IPS DF 4.7 (cell line): ENCODE data around the gene ICAM1.

Experiments
- DNase-seq: peaks from one replicate; pipeline ENCODE4 v3.0.0-alpha.2; 2013; ENCODE audit warnings: low spot score; ENCODE audit errors: extremely low read depth

ICAM1 gene

GRCh38 chr19:10292789-10293636 is 22.1 kb downstream of the ICAM1 start:
- DNase-seq, result no peak

DNA sequence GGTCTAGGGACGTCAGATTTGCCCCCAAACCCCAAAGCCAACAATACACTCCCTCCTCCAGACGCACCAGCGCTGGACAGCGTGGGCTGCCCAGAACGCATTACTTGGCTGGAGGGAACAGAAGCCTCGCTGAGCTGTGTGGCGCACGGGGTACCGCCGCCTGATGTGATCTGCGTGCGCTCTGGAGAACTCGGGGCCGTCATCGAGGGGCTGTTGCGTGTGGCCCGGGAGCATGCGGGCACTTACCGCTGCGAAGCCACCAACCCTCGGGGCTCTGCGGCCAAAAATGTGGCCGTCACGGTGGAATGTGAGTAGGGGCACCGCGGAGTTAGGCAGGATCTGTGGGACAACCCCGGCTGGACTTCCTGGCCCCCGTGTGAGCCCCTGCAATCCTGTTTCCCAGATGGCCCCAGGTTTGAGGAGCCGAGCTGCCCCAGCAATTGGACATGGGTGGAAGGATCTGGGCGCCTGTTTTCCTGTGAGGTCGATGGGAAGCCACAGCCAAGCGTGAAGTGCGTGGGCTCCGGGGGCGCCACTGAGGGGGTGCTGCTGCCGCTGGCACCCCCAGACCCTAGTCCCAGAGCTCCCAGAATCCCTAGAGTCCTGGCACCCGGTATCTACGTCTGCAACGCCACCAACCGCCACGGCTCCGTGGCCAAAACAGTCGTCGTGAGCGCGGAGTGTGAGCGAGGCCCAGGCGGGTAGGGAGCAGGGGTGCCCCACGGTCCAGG is 22.9 kb downstream of the ICAM1 start:
- DNase-seq, result no peak

- DNase-seq, result no peak
Measured at GRCh38 chr19:10294368-10294697, 23.4 kb downstream of the ICAM1 start.

- no peak for DNase-seq
Measured at GRCh38 chr19:10295305-10295846, 24.5 kb downstream of the ICAM1 start.

GRCh38 chr19:10295847-10296591 is 25.1 kb downstream of the ICAM1 start:
- DNase-seq, result no peak

DNA sequence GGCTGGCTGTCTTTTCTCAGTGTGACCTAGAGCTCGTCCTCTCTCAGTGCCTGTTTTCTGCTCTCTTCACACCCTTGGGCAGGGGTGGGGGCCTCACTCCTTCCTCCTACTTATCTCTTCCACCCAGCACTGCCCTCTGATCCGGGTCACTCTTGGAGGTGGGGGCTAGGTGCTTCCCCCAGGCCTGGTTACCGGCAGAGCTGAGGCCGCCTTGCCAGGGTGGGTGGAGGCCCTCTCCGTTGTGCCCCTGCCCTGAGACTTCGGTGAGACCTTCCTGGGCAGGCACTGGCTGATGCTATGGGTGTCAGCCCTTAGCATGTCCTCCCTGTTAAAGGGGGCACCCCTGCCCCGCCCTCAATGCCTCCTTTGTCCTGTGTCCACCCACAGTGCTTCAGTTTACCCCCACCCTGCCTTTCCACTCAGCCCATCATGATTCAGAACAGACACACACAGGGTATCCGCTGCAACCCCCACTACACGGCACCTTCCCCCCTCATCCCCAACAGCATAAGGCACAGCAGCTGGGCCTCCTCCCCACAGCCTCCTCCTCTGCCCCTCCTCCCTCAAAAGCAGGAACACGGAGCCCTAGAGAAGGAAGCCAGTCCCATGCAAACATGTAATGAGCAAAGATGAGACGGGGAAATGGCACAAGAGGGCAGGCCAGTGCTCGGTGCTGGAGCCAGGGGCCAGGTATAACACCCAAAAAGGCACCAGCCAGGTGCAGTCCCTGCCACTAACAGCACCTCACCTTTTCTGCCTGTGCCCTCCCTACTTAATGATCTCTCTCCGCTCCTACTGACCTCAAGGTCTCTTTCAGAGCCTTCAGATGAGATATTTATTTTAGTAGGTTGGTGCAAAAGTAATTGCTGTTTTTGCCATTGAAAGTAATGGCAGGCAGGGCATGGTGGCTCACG is 28.9 kb downstream of the ICAM1 start:
- DNase-seq, result no peak

- no peak for DNase-seq
Measured at GRCh38 chr19:10305139-10305806, 34.4 kb downstream of the ICAM1 start.

DNA sequence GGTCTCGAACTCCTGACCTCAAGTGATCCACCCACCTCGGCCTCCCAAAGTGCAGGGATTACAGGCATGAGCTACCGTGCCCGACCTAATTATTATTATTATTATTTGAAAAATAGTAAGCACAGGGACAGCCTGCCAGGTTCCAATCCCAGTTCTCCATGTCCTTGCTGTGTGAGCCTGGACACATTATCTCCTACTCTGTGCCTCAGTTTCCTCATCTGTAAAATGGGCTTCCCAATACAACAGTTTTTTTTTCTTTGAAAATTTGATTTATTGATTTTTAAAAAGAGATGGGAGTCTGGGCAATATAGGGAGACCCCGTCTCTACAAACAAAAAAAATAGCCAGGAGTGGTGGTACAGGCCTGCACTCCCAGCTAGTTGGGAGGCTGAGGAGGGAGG is 35.4 kb downstream of the ICAM1 start:
- no peak for DNase-seq

DNA sequence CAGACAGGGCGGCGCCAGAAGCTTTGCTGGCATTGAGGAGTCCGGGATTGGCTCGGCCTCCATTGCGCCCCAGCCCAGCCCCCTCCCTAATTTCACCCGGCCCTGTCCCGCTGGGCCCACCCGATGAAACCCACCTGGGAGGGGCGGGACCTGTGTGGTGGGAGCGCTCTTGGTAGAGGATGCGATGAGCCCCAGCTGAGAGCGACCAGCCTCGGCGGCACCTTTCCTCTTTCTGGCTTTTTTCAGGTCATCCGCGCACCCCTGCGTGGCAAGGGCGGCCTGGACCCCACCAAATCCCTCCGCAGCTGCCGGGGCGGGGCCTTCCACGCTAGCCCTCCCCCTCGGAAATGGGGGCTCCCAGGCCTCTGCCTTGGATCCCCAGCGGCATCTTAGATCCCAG is 38.5 kb downstream of the ICAM1 start, which contains the start of gene ZGLP1:
Gene ZGLP1 (minus strand): TSS at position 393 of the 400 bp plus-strand sequence.
- no peak for DNase-seq

- DNase-seq, result no peak
Measured at GRCh38 chr19:10315335-10316214, 44.7 kb downstream of the ICAM1 start, which contains the start of gene FDX2. Gene FDX2, minus strand, starts transcription at chr19:10316015. Its CDS starts 19 bp downstream, at chr19:10315996.

DNA sequence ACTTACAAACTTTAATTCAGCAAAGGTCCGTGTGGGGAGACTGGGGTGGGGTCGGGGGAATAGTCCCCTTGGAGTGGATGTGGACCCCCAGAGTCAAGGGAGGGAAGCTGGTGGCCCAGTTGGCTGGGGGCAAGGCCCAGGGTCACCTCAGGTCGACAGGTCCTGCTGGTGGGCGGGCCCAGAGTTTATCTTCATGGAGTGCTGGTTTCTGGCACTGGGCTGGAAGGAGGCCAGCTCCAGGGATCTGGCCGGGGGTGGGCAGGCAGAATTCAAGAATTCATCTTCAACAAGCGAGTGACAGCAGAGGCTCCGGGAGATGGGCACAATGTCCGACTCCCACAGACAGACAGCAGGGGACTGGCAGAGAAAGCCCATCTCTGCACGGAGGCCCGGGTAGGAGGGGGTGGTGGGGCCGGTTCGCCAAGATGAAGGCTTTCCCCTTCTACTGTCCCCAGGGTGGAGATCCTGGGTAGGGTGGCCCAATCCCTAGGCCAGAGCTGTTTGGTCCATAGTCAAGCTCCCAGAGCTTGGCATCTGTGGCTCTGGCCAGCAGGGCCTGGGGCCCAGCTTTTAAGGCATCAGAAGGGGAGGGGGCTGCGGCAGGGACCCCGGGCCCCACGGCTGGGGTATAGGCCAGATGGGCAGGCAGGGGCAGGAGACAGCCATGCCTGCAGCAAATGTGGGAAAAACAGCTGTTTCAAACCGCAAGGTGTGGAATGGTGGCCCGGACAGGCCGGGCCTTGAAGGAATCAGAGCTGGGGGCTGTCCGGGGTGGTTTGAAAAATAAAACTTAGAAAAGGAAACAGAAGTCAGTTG is 45.5 kb downstream of the ICAM1 start:
- no peak for DNase-seq

DNA sequence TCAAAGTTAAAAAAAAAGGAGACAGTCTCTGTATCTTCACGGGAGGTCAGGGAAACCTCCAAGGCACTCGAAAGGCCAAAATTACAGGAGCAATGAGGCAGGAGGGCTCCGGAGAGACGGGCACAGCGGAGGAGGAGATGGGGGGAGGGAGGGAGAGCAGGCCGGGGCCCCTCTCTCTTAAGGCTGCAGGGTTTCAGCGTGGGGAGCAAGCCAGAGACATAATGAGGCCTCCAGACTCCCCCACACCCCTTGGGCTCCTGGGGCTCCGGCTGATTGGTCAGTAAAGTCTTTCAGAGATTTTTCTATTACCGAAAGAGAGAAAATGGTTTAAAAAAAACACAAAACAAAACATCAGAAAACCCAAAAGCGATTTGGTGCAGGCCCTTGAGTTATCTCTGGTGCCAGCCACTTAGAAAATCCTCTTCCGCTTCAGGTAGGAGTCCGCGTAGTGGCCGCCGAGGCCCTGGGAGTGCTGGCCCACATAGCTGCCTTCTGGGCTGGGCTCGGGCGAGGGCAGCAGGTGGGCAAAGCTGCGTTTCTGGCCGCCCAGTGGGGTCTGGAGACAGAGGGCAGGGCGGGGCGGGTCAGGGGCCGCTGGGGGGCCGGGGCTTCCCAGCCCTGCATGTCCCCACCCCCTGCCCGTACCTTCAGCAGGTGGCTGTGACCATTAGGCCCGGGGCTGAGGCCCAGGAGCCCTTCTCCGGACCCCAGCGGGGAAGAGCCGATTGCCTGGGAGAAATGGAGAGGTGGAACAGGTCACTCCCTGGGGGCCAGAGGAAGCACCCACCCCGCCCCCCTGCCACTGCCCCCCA is 46.3 kb downstream of the ICAM1 start:
- DNase-seq, result no peak

DNA sequence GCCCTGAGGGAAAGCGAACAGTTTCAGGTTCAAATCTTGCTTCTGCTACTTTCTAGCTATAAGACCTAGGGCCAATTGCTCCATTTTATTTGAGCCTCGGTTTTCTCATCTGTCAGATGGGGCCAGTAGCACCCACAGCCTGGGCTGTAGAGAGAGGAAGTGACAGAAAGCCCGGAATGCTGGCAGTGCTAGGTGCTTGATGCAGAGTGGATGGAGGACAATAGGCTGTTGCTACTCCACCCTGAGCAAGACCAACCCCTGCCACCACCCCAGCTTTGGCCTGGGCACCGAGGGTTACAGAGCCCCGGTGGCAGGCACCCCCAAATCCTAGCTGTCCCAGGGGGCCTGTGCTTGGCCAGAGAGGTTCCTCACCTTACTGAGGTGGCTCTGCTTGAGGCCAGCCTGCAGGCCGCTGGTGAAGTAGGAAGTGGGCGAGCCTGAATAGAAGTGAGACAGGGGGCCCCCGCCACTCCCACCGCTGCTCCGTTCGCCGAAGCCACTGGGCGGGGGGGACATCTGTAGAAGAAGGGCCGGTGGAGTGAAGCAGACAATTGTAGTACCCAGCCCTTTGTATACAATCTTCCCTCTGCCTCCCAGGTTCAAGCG is 47.0 kb downstream of the ICAM1 start:
- DNase-seq, result no peak

GRCh38 chr19:10318807-10319682 is 48.1 kb downstream of the ICAM1 start:
- no peak for DNase-seq

- no peak for DNase-seq
Measured at GRCh38 chr19:10320602-10321416, 49.9 kb downstream of the ICAM1 start.
